Body of pancreas (tissue), 4 donors: ENCODE results near the gene RAB12. TPM values are rescaled to one million over a fixed set of nuclear protein-coding genes. Genes with fewer than 3 reads are reported as not detected.
A peak's percentile ranks its signal among the peaks of the same experiment; 100 is the strongest.

ENCODE experiments used
- ATAC-seq: fragments of 150-250 bp; one replicate; pipeline ENCODE4 v1.9.1; 2016
- DNase-seq, 4 donors: peaks; one replicate each; pipeline ENCODE4 v3.0.0-alpha.2; 2019
- H3K27ac ChIP-seq, 4 donors: fragments of 200-600 bp; sonication (generic); 1 replicate in 3 of 4; 2 replicates in 1 of 4; pipeline versions ENCODE4 v1.5.1 to v1.6.1; 2016 to 2019; ENCODE audit warnings: mild to moderate bottlenecking in 1 of 4, mixed read lengths in 1 of 4, moderate library complexity in 1 of 4
- H3K27me3 ChIP-seq, 2 donors: fragments of 200-600 bp; sonication (generic); one replicate each; pipeline ENCODE4 v1.6.0; 2016; ENCODE audit warnings: mild to moderate bottlenecking in 1 of 2
- H3K36me3 ChIP-seq, 2 donors: fragments of 200-600 bp; sonication (generic); replicated peaks in 1 of 2; 2 replicates each; pipeline ENCODE4 v1.5.1; 2016; ENCODE audit warnings: low read depth in 2 of 2; ENCODE audit not compliant: insufficient read depth in 1 of 2
- H3K4me1 ChIP-seq: fragments of 200-600 bp; sonication (generic); one replicate; pipeline ENCODE4 v1.6.0; 2016
- H3K4me3 ChIP-seq, 2 donors: fragments of 200-600 bp; sonication (generic); 1 replicate in 1 of 2; 2 replicates in 1 of 2; pipeline ENCODE4 v1.5.1; 2016 to 2019
- H3K9me3 ChIP-seq, 3 donors: fragments of 200-600 bp; sonication (generic); 1 replicate in 2 of 3; 2 replicates in 1 of 3; pipeline ENCODE4 v1.5.1; 2016
- CTCF ChIP-seq, 7 experiments: fragments of 450-650 bp in 4 of 7; fragments of 200-600 bp in 3 of 7; sonication (generic) in 3 of 7; IDR thresholded peaks; one replicate each; pipeline ENCODE4 v1.5.1; 2016 to 2019; ENCODE audit warnings: antibody characterized with exemption in 7 of 7
- POLR2A ChIP-seq, 3 donors: fragments of 450-650 bp; IDR thresholded peaks; one replicate each; pipeline ENCODE4 v1.6.1; 2016; ENCODE audit warnings: antibody characterized with exemption in 3 of 3, mild to moderate bottlenecking in 2 of 3
- WGBS, 2 donors: methylation state at CpG; one replicate each; pipeline ENCODE4 v1.1.5; 2017; 5-methylcytosine and 5-hydroxymethylcytosine counted together
- intact Hi-C: fragments of 100-400 bp; cut with DNase I; formaldehyde crosslinking; loops from one replicate; pipeline ENCODE4 v1.15.1; 2023
- total RNA-seq, 2 donors: library from RNA; depleted of rRNA; stranded (reverse); fragments of >200 nt; gene quantifications; one replicate each; pipeline ENCODE4 v1.1.0, GENCODE V29; 2016

The RAB12 gene
- total RNA-seq, 2 donors from 2014 or later, result 18.9 to 26.7 TPM

- ATAC-seq (no peak), DNase-seq (no peak)
- intact Hi-C loops, result no loop called here
- no peaks in the 10 kb centered on the region for H3K27me3 ChIP-seq
- H3K36me3 ChIP-seq, result no peaks in the 10 kb centered on the region
- H3K4me1 ChIP-seq, result peaks cover 5% of the 10 kb centered on the region
- TF ChIP-seq CTCF (IDR thresholded peaks at IDR 0.05), result no peak
- no peak overlapping the region for H3K4me3 ChIP-seq
- no peaks in the 10 kb centered on the region for H3K9me3 ChIP-seq
- H3K27ac ChIP-seq, result no peak overlapping the region
- WGBS, 2 donors, result 88 to 93% methylated on average over 20 to 29 of the region's 31 CpGs
Measured at GRCh38 chr18:8658858-8659485, 49.7 kb downstream of the RAB12 start.

- WGBS, 2 donors, result 90 to 92% methylated on average over 20 to 35 of the region's 36 CpGs
- no peaks in the 10 kb centered on the region for H3K27me3 ChIP-seq
- H3K36me3 ChIP-seq, result no peaks in the 10 kb centered on the region
- H3K4me3 ChIP-seq, result no peak overlapping the region
- DNase-seq (no peak), ATAC-seq (no peak)
- H3K9me3 ChIP-seq, result no peaks in the 10 kb centered on the region
- H3K27ac ChIP-seq, result no peak overlapping the region
- intact Hi-C loops, result no loop called here
- peaks cover 5% of the 10 kb centered on the region for H3K4me1 ChIP-seq
- TF ChIP-seq POLR2A (IDR thresholded peaks at IDR 0.05) (no peak), CTCF (IDR thresholded peaks at IDR 0.05) (no peak)
Measured at GRCh38 chr18:8659609-8660242, 50.5 kb downstream of the RAB12 start.

GRCh38 chr18:8660316-8660715, 51.1 kb downstream of the RAB12 start:
- no peak for TF ChIP-seq POLR2A (IDR thresholded peaks at IDR 0.05)
- no peak for TF ChIP-seq CTCF (IDR thresholded peaks at IDR 0.05)
- Histone ChIP-seq H3K36me3 (no peaks in the 10 kb centered on the region), H3K27ac (no peak overlapping the region), H3K4me3 (no peak overlapping the region), H3K27me3 (no peaks in the 10 kb centered on the region), H3K9me3 (no peaks in the 10 kb centered on the region), H3K4me1 (peaks cover 5% of the 10 kb centered on the region)
- WGBS, 2 donors, result 72 to 80% methylated on average over 5 of the region's 5 CpGs
- no peak for ATAC-seq
- no peak for DNase-seq
- intact Hi-C loops, result no loop called here

GRCh38 chr18:8661754-8662559, 52.7 kb downstream of the RAB12 start:
- H3K36me3 ChIP-seq, result no peaks in the 10 kb centered on the region
- intact Hi-C loops, result no loop called here
- H3K27ac ChIP-seq, result no peak overlapping the region
- no peaks in the 10 kb centered on the region for H3K27me3 ChIP-seq
- ATAC-seq (peak; percentile 56), DNase-seq (peak in 3 of 4 donors; percentile 29 to 36 (median 32))
- H3K4me1 ChIP-seq, result peaks cover 5% of the 10 kb centered on the region
- TF ChIP-seq POLR2A (IDR thresholded peaks at IDR 0.05) (no peak), CTCF (IDR thresholded peaks at IDR 0.05) (no peak)
- H3K9me3 ChIP-seq, result no peaks in the 10 kb centered on the region
- WGBS, 2 donors, result 43 to 44% methylated on average over 18 of the region's 18 CpGs
- H3K4me3 ChIP-seq, result no peak overlapping the region
